HG03196 (cell line): ENCODE measurements around the gene NDUFA12.

Source experiments
- ATAC-seq: cut with Tn5 transposase; IDR thresholded peaks from one replicate; pipeline ENCODE4 v1.9.1; 2021; ENCODE audit not compliant: unreplicated experiment

NDUFA12 gene

DNA sequence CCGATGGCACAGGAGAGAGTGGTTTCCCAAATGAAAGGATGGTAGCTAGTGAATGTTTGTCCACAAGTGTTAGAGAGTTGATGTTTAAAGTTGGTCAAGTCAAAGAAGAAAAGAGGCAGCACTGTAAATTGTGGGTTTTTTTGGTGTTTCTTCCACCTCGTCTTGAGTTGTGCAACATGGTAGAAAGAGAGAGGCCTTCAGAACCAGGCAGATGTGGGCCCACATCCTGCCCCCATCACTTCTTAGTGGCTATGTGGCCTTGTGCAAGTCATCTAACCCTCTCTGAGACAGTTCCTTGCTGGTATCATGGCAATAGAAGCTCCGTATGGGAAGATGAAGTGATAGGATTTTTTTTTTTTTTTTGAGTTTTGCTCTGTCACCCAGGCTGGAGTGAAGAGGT lies 60.8 kb downstream of the NDUFA12 start:
- ATAC-seq, result no peak

DNA sequence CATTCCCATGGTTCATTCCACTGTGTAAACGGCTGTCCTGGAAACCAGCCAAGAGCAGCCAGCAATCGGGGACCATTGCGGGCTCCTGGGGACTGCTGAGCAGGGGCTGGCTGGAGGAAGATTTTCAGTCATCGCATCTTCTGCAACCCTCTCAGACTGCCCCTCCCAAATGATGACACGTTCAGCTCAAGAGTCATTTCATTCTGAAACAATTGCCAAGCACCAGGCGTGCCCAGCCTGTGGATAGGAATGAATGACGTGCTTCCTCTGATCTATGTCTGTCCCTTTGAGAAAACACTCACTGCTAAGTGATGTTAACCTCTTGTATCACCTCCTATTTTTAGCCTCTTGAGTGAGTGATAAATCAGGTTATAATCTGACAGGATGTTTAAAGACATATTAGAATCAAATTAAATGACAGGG lies 62.0 kb downstream of the NDUFA12 start:
- no peak for ATAC-seq

DNA sequence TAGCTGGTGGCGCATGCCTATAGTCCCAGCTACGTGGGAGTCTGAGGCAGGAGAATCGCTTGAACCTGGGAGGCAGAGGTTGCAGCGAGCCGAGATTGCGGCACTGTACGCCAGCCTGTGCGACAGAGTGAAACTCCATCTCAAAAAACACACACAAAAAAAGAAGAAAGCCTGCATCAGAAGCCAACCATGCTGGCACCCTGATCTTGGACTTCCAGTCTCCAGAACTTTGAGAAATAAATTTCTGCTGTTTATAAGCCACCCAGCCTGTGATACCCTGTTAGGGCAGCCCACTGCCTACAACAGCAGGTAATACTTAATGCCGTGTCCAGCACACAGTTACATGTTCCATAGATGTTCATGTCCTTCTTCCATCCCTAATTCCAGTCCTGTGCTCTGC lies 62.7 kb downstream of the NDUFA12 start:
- ATAC-seq, result no peak

DNA sequence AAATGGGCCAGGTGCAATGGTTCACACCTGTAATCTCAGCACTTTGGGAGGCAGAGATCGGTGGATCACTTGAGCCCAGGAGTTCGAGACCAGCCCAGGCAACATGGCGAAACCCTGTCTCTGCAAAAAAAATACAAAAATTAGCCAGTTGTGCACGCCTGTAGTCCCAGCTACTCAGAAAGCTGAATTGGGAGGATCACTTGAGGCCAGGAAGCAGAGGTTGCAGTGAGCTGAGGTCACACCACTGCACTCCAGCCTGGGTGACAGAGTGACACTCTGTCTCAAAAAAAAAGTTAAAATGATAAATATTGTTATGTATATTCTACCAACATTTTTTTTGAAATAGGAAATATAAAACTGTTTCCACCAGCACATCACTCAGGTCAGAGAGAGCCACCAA lies 64.9 kb downstream of the NDUFA12 start:
- no peak for ATAC-seq

DNA sequence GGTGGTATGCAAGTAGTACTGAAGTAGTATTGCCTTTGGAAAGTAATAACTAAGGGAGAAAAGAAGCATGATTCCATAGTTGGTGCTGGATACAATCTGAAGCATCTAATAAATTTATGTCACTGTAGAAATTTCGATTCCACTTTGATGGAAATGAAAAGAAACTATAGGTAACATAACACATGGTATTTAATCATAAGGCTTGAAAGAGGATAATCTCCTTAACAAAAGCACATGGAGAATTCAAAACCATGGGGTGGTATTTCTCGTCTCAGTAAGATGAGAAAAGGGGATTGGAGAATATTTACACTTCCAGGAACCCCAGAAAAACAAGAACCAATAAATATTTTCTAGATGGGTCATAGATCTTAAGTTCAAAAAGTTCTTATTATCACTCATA lies 72.7 kb downstream of the NDUFA12 start:
- no peak for ATAC-seq

DNA sequence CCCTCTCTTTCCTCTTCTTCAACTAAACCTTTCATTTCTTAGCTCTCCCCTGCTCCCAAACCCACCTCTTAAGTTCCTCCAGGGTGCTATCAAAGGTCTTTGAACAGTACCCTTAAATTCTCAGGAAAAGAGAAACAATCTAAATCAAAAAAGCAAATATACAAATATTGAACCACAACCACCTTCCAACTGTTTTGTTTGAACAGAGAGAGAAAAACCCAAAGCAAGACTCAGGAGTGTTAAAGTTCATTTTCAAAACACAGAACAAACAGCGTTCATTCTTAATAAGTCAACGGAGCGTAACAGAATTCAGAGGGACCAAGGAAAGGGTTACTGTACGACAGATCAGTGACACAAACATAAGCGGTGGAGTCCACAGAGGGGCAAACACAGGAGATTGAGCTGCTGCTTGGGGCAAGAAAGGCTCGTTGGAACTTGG lies 73.3 kb downstream of the NDUFA12 start:
- no peak for ATAC-seq

DNA sequence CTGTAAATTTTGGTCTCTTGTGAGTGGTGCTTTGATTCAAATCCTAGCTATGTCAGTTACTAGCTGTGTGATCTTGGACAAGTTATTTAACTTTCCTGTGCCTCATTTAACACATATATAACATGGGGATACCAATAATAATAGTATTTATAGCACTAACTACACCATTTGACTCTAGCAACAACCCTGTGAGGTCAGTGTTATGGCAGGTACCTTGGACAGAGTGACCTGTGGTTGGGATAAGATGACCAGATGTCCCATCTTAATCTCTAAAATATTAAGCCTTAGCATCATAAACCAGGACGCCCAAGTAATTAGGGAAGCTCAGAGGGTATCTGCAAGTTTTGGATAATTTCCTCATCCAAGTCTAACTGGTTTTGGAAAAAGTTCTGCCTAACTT lies 73.7 kb downstream of the NDUFA12 start:
- ATAC-seq, result no peak

DNA sequence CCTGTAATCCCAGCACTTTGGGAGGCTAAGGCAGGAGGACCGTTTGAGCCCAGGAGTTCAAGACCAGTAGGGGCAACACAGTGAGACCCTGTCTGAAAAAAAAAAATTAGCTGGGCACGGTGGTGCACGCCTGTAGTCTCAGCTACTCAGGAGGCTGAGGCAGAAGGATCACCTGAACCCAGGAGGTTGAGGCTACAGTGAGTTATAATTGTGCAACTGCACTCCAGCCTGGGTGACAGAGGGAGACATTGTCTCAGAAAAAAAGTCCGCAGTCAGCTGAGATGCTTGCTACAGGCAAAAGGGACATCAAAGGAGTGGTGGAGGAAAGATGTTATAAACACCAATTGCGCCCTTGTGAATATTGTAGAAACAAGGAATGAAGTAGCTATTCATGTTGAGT lies 77.8 kb downstream of the NDUFA12 start:
- ATAC-seq, result no peak

DNA sequence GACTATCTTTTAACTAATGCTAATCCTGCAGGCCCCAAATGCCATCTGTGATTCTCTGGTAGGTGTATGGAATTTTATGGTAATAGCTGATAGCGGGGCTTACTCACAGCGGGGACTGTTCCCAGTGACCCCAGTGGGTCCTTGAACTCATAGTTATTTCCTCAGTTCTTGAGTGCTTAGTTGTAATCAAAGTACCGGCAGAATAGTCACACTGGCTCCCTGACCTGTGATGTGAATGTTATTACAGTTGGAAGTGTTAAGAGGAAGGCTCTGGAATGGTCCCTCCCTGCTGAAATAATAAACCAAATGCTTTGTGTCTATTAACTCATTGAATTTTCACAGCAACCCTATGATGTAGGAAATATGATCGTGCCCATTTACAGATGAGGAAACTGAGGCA lies 78.3 kb downstream of the NDUFA12 start:
- no peak for ATAC-seq

DNA sequence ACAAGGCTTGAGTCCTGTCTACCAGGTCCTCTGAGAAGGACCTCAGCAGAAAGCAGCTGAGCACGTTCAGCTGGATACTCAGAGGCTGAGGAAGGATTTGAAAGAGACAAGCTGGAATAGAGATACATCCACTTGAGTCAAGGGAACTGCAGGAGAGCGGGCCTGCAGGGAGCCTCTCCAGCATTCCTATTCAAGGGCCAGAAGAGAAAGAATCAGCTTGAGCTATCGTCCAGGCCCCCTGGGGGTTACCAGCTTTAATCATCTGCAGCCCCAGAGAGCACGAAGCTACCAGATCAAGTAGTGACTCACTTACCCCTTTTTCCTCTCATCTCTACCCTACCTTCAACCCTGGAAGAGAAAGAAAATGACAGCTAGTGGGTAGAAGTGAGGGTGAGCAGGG lies 80.9 kb downstream of the NDUFA12 start:
- ATAC-seq, result no peak
